Subcutaneous adipose tissue (tissue), 4 donors: ENCODE measurements around the gene EFL1. TPM values are rescaled to one million over a fixed set of nuclear protein-coding genes. Genes with fewer than 3 reads are reported as not detected.

Experiments
- total RNA-seq, 4 donors: library from RNA; depleted of rRNA; stranded (reverse); fragments of >200 nt; gene quantifications; one replicate each; pipeline ENCODE4 v1.1.0, GENCODE V29; 2016
- TF ChIP-seq, protein P1 (sequence below): fragments of 450-650 bp; IDR thresholded peaks from one replicate; pipeline ENCODE4 v1.5.1; 2016; ENCODE audit warnings: low read depth, mild to moderate bottlenecking, control low read depth, antibody characterized with exemption, moderate library complexity

The EFL1 gene
- total RNA-seq, 4 donors from 2014 or later = 12.2 to 21.1 (median 16.6) TPM

GRCh38 chr15:82303956-82304777 is 41.6 kb upstream of the EFL1 start:
- TF ChIP-seq, protein P1, sequence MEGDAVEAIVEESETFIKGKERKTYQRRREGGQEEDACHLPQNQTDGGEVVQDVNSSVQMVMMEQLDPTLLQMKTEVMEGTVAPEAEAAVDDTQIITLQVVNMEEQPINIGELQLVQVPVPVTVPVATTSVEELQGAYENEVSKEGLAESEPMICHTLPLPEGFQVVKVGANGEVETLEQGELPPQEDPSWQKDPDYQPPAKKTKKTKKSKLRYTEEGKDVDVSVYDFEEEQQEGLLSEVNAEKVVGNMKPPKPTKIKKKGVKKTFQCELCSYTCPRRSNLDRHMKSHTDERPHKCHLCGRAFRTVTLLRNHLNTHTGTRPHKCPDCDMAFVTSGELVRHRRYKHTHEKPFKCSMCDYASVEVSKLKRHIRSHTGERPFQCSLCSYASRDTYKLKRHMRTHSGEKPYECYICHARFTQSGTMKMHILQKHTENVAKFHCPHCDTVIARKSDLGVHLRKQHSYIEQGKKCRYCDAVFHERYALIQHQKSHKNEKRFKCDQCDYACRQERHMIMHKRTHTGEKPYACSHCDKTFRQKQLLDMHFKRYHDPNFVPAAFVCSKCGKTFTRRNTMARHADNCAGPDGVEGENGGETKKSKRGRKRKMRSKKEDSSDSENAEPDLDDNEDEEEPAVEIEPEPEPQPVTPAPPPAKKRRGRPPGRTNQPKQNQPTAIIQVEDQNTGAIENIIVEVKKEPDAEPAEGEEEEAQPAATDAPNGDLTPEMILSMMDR = no peak

- TF ChIP-seq, protein P1 = no peak
Observed at GRCh38 chr15:82301296-82302016, 38.9 kb upstream of the EFL1 start.

DNA sequence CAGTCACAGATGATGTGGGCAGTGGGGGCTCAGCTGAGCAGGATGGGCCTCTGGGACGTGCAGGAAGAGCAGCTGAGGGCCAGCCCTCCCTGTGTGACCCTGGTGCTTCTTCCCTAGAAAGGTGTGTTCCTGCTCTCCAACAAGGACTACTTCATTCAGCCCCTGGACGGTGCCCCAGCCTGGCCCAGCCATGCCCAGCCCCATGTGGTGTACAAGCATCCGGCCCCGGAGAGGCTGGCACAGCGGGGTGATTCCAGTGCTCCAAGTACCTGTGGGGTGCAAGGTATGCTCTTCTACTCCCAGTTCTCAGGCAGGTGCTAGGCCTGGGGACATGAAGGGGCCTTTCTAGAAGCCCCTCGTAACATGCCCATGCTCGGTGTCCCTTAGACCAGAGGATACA is 38.3 kb upstream of the EFL1 start:
- TF ChIP-seq, protein P1 = no peak

DNA sequence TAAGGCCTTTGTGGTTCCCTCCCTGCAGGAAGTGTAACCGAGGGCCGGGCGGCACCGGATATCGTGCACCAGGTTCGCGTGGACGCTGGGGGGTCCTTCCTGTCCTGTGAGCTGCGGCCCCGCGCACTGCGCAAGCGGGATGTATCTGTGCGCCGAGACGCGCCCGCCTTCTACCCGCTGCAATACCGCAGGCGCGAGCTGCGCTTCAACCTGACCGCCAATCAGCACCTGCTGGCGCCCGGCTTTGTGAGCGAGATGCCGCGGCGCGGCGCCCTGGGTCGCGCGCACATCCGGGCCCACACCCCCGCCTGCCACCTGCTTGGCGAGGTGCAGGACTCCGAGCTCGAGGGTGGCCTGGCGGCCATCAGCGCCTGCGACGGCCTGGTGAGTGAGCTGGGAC is 36.0 kb upstream of the EFL1 start:
- TF ChIP-seq, protein P1 = no peak

- TF ChIP-seq, protein P1 = no peak
Observed at GRCh38 chr15:82298032-82298431, 35.5 kb upstream of the EFL1 start.

- TF ChIP-seq, protein P1 = no peak
Observed at GRCh38 chr15:82297546-82297945, 35.0 kb upstream of the EFL1 start.

DNA sequence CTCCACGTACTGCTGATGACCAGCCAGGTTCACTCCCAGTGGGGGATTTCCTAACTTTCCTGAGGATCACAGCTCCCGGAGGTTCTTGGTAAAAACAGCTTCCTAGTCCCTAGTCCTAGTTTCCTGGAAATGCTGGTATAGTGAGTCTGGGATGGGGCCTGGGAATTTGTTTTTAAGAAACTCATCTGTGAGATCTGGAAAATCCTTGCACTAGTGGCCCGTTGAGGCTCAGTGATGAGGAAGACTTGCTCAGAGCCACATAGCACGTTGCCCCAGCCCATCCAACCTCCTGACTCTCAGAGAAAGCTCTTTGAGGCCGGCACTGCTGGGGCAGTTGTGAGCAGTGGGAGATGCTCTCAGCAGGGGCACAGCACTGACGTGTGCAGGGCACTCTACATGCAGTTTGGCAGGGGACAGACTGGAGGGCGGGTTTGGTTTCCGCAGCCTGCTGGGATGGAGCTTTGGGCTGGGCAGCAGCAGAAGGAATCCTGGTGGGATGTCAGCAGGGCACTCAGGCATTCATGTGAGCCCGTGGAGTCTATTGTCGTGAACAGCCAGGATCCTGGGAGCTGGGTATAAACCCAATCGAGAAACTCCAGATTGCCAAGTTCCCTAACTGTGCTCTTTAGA is 31.6 kb upstream of the EFL1 start:
- TF ChIP-seq, protein P1 = no peak
